ENCODE data around the gene SSR4.

DNA sequence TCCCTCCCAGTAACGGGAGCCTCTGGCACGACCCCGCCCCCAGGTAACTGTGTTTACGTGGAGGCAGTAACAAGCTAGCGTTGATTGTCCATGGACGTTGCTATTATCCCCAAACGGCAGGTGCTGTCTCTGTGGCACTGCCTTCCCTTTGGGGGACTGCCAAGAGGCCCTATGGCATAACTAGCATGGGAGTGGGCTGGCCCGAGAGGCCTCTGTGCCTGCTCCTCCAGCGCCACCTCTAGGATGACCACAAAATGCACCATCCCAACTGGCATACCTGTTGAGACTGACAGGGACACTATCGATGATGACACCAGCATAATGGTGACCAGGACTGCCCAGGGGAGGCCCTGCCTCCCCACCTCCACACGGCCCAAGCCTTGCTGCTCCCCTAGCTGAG is 12.2 kb upstream of the SSR4 start:
- TF ChIP-seq, protein P1, sequence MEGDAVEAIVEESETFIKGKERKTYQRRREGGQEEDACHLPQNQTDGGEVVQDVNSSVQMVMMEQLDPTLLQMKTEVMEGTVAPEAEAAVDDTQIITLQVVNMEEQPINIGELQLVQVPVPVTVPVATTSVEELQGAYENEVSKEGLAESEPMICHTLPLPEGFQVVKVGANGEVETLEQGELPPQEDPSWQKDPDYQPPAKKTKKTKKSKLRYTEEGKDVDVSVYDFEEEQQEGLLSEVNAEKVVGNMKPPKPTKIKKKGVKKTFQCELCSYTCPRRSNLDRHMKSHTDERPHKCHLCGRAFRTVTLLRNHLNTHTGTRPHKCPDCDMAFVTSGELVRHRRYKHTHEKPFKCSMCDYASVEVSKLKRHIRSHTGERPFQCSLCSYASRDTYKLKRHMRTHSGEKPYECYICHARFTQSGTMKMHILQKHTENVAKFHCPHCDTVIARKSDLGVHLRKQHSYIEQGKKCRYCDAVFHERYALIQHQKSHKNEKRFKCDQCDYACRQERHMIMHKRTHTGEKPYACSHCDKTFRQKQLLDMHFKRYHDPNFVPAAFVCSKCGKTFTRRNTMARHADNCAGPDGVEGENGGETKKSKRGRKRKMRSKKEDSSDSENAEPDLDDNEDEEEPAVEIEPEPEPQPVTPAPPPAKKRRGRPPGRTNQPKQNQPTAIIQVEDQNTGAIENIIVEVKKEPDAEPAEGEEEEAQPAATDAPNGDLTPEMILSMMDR (IDR thresholded peaks at IDR 0.05; ENCODE audit: low read depth, low read length, missing input control): no peak
- TF ChIP-seq, protein P2, sequence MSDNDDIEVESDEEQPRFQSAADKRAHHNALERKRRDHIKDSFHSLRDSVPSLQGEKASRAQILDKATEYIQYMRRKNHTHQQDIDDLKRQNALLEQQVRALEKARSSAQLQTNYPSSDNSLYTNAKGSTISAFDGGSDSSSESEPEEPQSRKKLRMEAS (IDR thresholded peaks at IDR 0.05): no peak
- no peak for TF ChIP-seq SP1 (IDR thresholded peaks at IDR 0.05)

Measured in liver (tissue), 3 donors.